ENCODE data around the gene DRC7. TPM values are rescaled to one million over a fixed set of nuclear protein-coding genes. Genes with fewer than 3 reads are reported as not detected.

DRC7 gene
- total and polyA plus RNA-seq, 7 donors, result not detected

- H3K4me1 ChIP-seq, result no peaks in the 10 kb centered on the region
- 24 to 50% (median 31%) methylated on average over 2 of the region's 2 CpGs for WGBS, 3 donors
- no peaks in the 10 kb centered on the region for H3K9me3 ChIP-seq
- no peaks in the 10 kb centered on the region for H3K27me3 ChIP-seq (ENCODE audit: insufficient read depth in 3 of 3, low read length in 2 of 3)
- no peak overlapping the region for H3K4me3 ChIP-seq
- no peak for TF ChIP-seq CTCF (IDR thresholded peaks at IDR 0.05)
- DNase-seq (no peak), ATAC-seq (no peak)
- no peak overlapping the region for H3K27ac ChIP-seq
- intact Hi-C loops (cut with DNase I), result no loop called here
- H3K36me3 ChIP-seq (ENCODE audit: insufficient read depth in 1 of 2, low read depth in 1 of 2), result no peaks in the 10 kb centered on the region
Measured at GRCh38 chr16:57732037-57732436, 37.4 kb downstream of the DRC7 start.

- WGBS, 3 donors, result 66 to 67% (median 67%) methylated on average over 2 of the region's 2 CpGs
- no peaks in the 10 kb centered on the region for H3K9me3 ChIP-seq
Measured at GRCh38 chr16:57732714-57733113, 38.1 kb downstream of the DRC7 start.

GRCh38 chr16:57734308-57734924 lies 39.8 kb downstream of the DRC7 start:
- Histone ChIP-seq H3K27ac (peak overlapping the region; percentile 89), H3K36me3 (ENCODE audit: insufficient read depth in 1 of 2, low read depth in 1 of 2) (no peaks in the 10 kb centered on the region), H3K27me3 (ENCODE audit: insufficient read depth in 3 of 3, low read length in 2 of 3) (no peaks in the 10 kb centered on the region), H3K4me3 (peak overlapping the region; percentile 89), H3K9me3 (no peaks in the 10 kb centered on the region), H3K4me1 (no peaks in the 10 kb centered on the region)
- ATAC-seq (peak in 1 of 4 donors; percentile 7), DNase-seq (no peak)
- intact Hi-C loops (cut with DNase I), result no loop called here
- TF ChIP-seq CTCF (IDR thresholded peaks at IDR 0.05), result no peak
- 55 to 58% (median 56%) methylated on average over 20 of the region's 20 CpGs for WGBS, 3 donors

More at GRCh38 chr16:57732714-57733113, 38.1 kb downstream of the DRC7 start:
- no peak for ATAC-seq
- TF ChIP-seq CTCF (IDR thresholded peaks at IDR 0.05), result no peak
- Histone ChIP-seq H3K27me3 (ENCODE audit: insufficient read depth in 3 of 3, low read length in 2 of 3) (no peaks in the 10 kb centered on the region), H3K27ac (no peak overlapping the region), H3K4me3 (no peak overlapping the region), H3K4me1 (no peaks in the 10 kb centered on the region), H3K36me3 (ENCODE audit: insufficient read depth in 1 of 2, low read depth in 1 of 2) (no peaks in the 10 kb centered on the region)
- intact Hi-C loops (cut with DNase I), result no loop called here
- no peak for DNase-seq

GRCh38 chr16:57734925-57735754 lies 40.5 kb downstream of the DRC7 start:
- Histone ChIP-seq H3K4me1 (no peaks in the 10 kb centered on the region), H3K36me3 (ENCODE audit: insufficient read depth in 1 of 2, low read depth in 1 of 2) (no peaks in the 10 kb centered on the region), H3K9me3 (no peaks in the 10 kb centered on the region), H3K27ac (peak overlapping the region; percentile 89), H3K4me3 (peak overlapping the region; percentile 89), H3K27me3 (ENCODE audit: insufficient read depth in 3 of 3, low read length in 2 of 3) (no peaks in the 10 kb centered on the region)
- ATAC-seq (peak; percentile 94 to 96 (median 95)), DNase-seq (peak; percentile 98 to 99)
- intact Hi-C loops (cut with DNase I), result no loop called here
- no peak for TF ChIP-seq CTCF (IDR thresholded peaks at IDR 0.05)
- 0% methylated on average over 45 of the region's 45 CpGs for WGBS, 3 donors

Data from psoas muscle (tissue), 8 donors.